Neural progenitor cell (in vitro differentiated cells): Measurements from ENCODE around the gene FMN1. TPM values are rescaled to one million over a fixed set of nuclear protein-coding genes. Genes with fewer than 3 reads are reported as not detected.

Source experiments
- DNase-seq: peaks from one replicate; pipeline ENCODE4 v3.0.0-alpha.2; 2016; ENCODE audit warnings: low spot score
- H2AFZ ChIP-seq: fragments of 200-600 bp; sonication (generic); replicated peaks from 2 replicates; pipeline ENCODE4 v1.6.1; 2016; ENCODE audit warnings: antibody characterized with exemption
- H3F3A ChIP-seq: fragments of 200-600 bp; sonication (generic); 2 replicates; pipeline ENCODE4 v1.6.1; 2016; ENCODE audit warnings: antibody characterized with exemption, low read depth
- H3K27ac ChIP-seq: fragments of 200-600 bp; sonication (generic); 2 replicates; pipeline ENCODE4 v1.5.1; 2016; ENCODE audit warnings: mild to moderate bottlenecking
- H3K27me3 ChIP-seq: fragments of 200-600 bp; sonication (generic); 2 replicates; pipeline ENCODE4 v1.6.1; 2016; ENCODE audit warnings: mild to moderate bottlenecking, moderate library complexity
- H3K36me3 ChIP-seq: fragments of 200-600 bp; sonication (generic); 2 replicates; pipeline ENCODE4 v1.5.1; 2016
- H3K4me1 ChIP-seq: fragments of 200-600 bp; sonication (generic); 2 replicates; pipeline ENCODE4 v1.6.1; 2016; ENCODE audit warnings: mixed run types
- H3K4me2 ChIP-seq: fragments of 200-600 bp; sonication (generic); 2 replicates; pipeline ENCODE4 v1.6.1; 2016
- H3K4me3 ChIP-seq: fragments of 200-600 bp; sonication (generic); 2 replicates; pipeline ENCODE4 v1.5.1; 2016
- H3K79me2 ChIP-seq: fragments of 200-600 bp; sonication (generic); 2 replicates; pipeline ENCODE4 v1.6.1; 2016; ENCODE audit warnings: low read depth
- H3K9ac ChIP-seq: fragments of 200-600 bp; sonication (generic); 2 replicates; pipeline ENCODE4 v1.6.1; 2016
- H3K9me3 ChIP-seq: fragments of 200-600 bp; sonication (generic); 2 replicates; pipeline ENCODE4 v1.5.1; 2016; ENCODE audit warnings: low read depth
- H4K20me1 ChIP-seq: fragments of 200-600 bp; sonication (generic); 2 replicates; pipeline ENCODE4 v1.6.1; 2016; ENCODE audit warnings: low read depth
- H3K27ac Mint-ChIP-seq: 3 replicates; pipeline ENCODE4 v1.8.0; 2021; ENCODE audit warnings: mixed read lengths
- H3K27me3 Mint-ChIP-seq: 2 replicates; pipeline ENCODE4 v1.8.0; 2022; ENCODE audit warnings: low read depth, mild to moderate bottlenecking, inconsistent platforms, moderate library complexity, mixed read lengths; ENCODE audit not compliant: insufficient read depth
- H3K36me3 Mint-ChIP-seq: 3 replicates; pipeline ENCODE4 v1.8.0; 2021; ENCODE audit warnings: mixed read lengths
- H3K4me1 Mint-ChIP-seq: 3 replicates; pipeline ENCODE4 v1.8.0; 2021; ENCODE audit warnings: mixed read lengths
- H3K4me3 Mint-ChIP-seq: 3 replicates; pipeline ENCODE4 v1.8.0; 2021; ENCODE audit warnings: mild to moderate bottlenecking, moderate library complexity, mixed read lengths
- H3K9me3 Mint-ChIP-seq: 3 replicates; pipeline ENCODE4 v1.8.0; 2020; ENCODE audit warnings: mixed read lengths
- EZH2 ChIP-seq: fragments of 200-600 bp; sonication (generic); IDR thresholded peaks from 2 replicates; pipeline ENCODE4 v1.6.1; 2017; ENCODE audit warnings: antibody characterized with exemption, mild to moderate bottlenecking, moderate library complexity
- EZH2phosphoT487 ChIP-seq: fragments of 200-600 bp; sonication (generic); IDR thresholded peaks from 2 replicates; pipeline ENCODE4 v1.6.1; 2017; ENCODE audit warnings: antibody characterized with exemption
- total RNA-seq: library from RNA; depleted of rRNA; stranded (reverse); fragments of >200 nt; gene quantifications from 2 replicates; pipeline ENCODE4 v1.2.3, GENCODE V29; 2015; ENCODE audit warnings: low replicate concordance
- TF ChIP-seq, protein P1 (sequence below): fragments of 200-600 bp; sonication (generic); IDR thresholded peaks from 2 replicates; pipeline ENCODE4 v1.5.1; 2017; ENCODE audit warnings: antibody characterized with exemption, mild to moderate bottlenecking

The FMN1 gene
- total RNA-seq, 1 donor from 2014 or later: 5.7 TPM

- H3K4me3 ChIP-seq: no peak overlapping the region
- peaks cover 31% of the 10 kb centered on the region for H3K4me1 ChIP-seq
- peak overlapping the region; percentile 60 for H2AFZ ChIP-seq
- Mint-ChIP-seq H3K4me3 (no peak overlapping the region), H3K4me1 (peaks cover 24% of the 10 kb centered on the region), H3K27ac (no peak overlapping the region), H3K9me3 (no peaks in the 10 kb centered on the region), H3K27me3 (peaks cover 4% of the 10 kb centered on the region), H3K36me3 (no peaks in the 10 kb centered on the region)
- no peaks in the 10 kb centered on the region for H3K27me3 ChIP-seq
- DNase-seq: peak; percentile 59
- no peaks in the 10 kb centered on the region for H3K79me2 ChIP-seq
- no peak overlapping the region for H3K9ac ChIP-seq
- H3K36me3 ChIP-seq: no peaks in the 10 kb centered on the region
- no peak overlapping the region for H3K27ac ChIP-seq
- H3K9me3 ChIP-seq: no peaks in the 10 kb centered on the region
- TF ChIP-seq EZH2 (no peak), EZH2phosphoT487 (no peak)
- TF ChIP-seq, protein P1, sequence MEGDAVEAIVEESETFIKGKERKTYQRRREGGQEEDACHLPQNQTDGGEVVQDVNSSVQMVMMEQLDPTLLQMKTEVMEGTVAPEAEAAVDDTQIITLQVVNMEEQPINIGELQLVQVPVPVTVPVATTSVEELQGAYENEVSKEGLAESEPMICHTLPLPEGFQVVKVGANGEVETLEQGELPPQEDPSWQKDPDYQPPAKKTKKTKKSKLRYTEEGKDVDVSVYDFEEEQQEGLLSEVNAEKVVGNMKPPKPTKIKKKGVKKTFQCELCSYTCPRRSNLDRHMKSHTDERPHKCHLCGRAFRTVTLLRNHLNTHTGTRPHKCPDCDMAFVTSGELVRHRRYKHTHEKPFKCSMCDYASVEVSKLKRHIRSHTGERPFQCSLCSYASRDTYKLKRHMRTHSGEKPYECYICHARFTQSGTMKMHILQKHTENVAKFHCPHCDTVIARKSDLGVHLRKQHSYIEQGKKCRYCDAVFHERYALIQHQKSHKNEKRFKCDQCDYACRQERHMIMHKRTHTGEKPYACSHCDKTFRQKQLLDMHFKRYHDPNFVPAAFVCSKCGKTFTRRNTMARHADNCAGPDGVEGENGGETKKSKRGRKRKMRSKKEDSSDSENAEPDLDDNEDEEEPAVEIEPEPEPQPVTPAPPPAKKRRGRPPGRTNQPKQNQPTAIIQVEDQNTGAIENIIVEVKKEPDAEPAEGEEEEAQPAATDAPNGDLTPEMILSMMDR: peak; percentile 42
- H4K20me1 ChIP-seq: no peaks in the 10 kb centered on the region
- H3K4me2 ChIP-seq: no peak overlapping the region
- peaks cover 10% of the 10 kb centered on the region for H3F3A ChIP-seq
Measured at GRCh38 chr15:33007303-33007855, 187.1 kb downstream of the FMN1 start.

- Histone ChIP-seq H3K4me2 (peak overlapping the region; percentile 62), H3K9ac (no peak overlapping the region), H2AFZ (no peak overlapping the region), H3K27me3 (no peaks in the 10 kb centered on the region), H3F3A (peaks cover 10% of the 10 kb centered on the region), H3K27ac (peak overlapping the region; percentile 62), H3K9me3 (no peaks in the 10 kb centered on the region), H3K4me1 (peaks cover 31% of the 10 kb centered on the region), H4K20me1 (no peaks in the 10 kb centered on the region), H3K4me3 (peak overlapping the region; percentile 11), H3K79me2 (no peaks in the 10 kb centered on the region), H3K36me3 (no peaks in the 10 kb centered on the region)
- Mint-ChIP-seq H3K9me3 (no peaks in the 10 kb centered on the region), H3K27ac (no peak overlapping the region), H3K4me1 (peaks cover 24% of the 10 kb centered on the region), H3K4me3 (no peak overlapping the region), H3K36me3 (peaks cover 1% of the 10 kb centered on the region), H3K27me3 (peaks cover 4% of the 10 kb centered on the region)
- TF ChIP-seq EZH2phosphoT487: no peak
- TF ChIP-seq, protein P1: no peak
- no peak for TF ChIP-seq EZH2
- DNase-seq: peak; percentile 34
Measured at GRCh38 chr15:33005582-33005981, 188.9 kb downstream of the FMN1 start.

- no peaks in the 10 kb centered on the region for H3K79me2 ChIP-seq
- no peak overlapping the region for H3K9ac ChIP-seq
- H3K9me3 Mint-ChIP-seq: no peaks in the 10 kb centered on the region
- peaks cover 11% of the 10 kb centered on the region for H3K4me1 Mint-ChIP-seq
- no peak overlapping the region for H3K4me2 ChIP-seq
- peaks cover 1% of the 10 kb centered on the region for H3K36me3 Mint-ChIP-seq
- no peaks in the 10 kb centered on the region for H4K20me1 ChIP-seq
- no peak for DNase-seq
- no peak overlapping the region for H3K27ac ChIP-seq
- H2AFZ ChIP-seq: peak overlapping the region; percentile 14
- TF ChIP-seq EZH2 (no peak), EZH2phosphoT487 (no peak)
- TF ChIP-seq, protein P1: no peak
- no peaks in the 10 kb centered on the region for H3K27me3 ChIP-seq
- H3K27ac Mint-ChIP-seq: no peak overlapping the region
- peaks cover 10% of the 10 kb centered on the region for H3F3A ChIP-seq
- no peaks in the 10 kb centered on the region for H3K27me3 Mint-ChIP-seq
- no peaks in the 10 kb centered on the region for H3K36me3 ChIP-seq
- no peak overlapping the region for H3K4me3 ChIP-seq
- H3K4me3 Mint-ChIP-seq: no peak overlapping the region
- peaks cover 5% of the 10 kb centered on the region for H3K9me3 ChIP-seq
- peaks cover 20% of the 10 kb centered on the region for H3K4me1 ChIP-seq
Measured at GRCh38 chr15:33001926-33002325, 192.6 kb downstream of the FMN1 start.
